Measurements from ENCODE around the gene ZMYND12. TPM values are rescaled to one million over a fixed set of nuclear protein-coding genes. Genes with fewer than 3 reads are reported as not detected.

The ZMYND12 gene
- total RNA-seq, 2 experiments from 2014 or later, result 0.56 to 0.69 TPM

Other genes with a start within 250 kb of the ZMYND12 start
- 10 to 100 TPM; 46.5 to 56.0 TPM for gene FOXJ3, start 120.8 kb downstream of the ZMYND12 start, total RNA-seq
- gene RIMKLA, start 75.2 kb downstream of the ZMYND12 start, total RNA-seq, result under 1 TPM; 0.44 to 0.99 TPM
- gene PPCS, start 521 bp upstream of the ZMYND12 start, total RNA-seq, result 10 to 100 TPM; 38.9 to 46.5 TPM
- gene CCDC30, start 7.3 kb upstream of the ZMYND12 start, total RNA-seq, result 1 to 10 TPM; 1.4 to 2.2 TPM
- 100 to 1,000 TPM; 109 to 116 TPM for gene PPIH, start 202.4 kb upstream of the ZMYND12 start, total RNA-seq
- 100 to 1,000 TPM; 607 to 643 TPM for gene YBX1, start 226.4 kb upstream of the ZMYND12 start, total RNA-seq